Measurements from ENCODE around the gene ZFYVE27.

The ZFYVE27 gene

DNA sequence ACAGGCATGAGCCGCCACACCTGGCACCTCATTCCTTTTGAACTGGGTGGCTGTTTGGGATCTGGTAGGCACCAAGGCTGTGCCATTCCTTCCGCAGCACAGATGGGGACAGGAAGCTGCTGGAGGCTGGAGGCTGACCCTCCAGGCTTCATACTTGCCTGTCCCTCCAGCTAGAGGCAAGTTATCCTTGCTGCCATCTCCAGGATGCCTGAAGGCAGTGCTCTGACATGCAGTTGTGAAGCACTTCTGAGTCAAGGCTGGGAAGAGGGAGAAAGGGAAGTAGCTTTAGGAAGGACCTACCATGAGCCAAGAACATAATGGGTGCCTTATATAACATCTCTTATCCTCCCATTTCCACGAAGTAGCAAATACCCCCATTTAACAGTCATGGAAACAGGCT is 13.9 kb upstream of the ZFYVE27 start:
- H3K4me3 ChIP-seq (ENCODE audit: low read length): no peak overlapping the region
- TF ChIP-seq ZNF274 (IDR thresholded peaks at IDR 0.05; ENCODE audit: low read depth, low read length): no peak

- no peak for TF ChIP-seq ZNF274 (IDR thresholded peaks at IDR 0.05; ENCODE audit: low read depth, low read length)
- no peak overlapping the region for H3K4me3 ChIP-seq (ENCODE audit: low read length)
Measured at GRCh38 chr10:97724341-97724941, 12.5 kb upstream of the ZFYVE27 start.

- H3K4me3 ChIP-seq (ENCODE audit: low read length): no peak overlapping the region
- no peak for TF ChIP-seq ZNF274 (IDR thresholded peaks at IDR 0.05; ENCODE audit: low read depth, low read length)
Measured at GRCh38 chr10:97726636-97727178, 10.2 kb upstream of the ZFYVE27 start.

DNA sequence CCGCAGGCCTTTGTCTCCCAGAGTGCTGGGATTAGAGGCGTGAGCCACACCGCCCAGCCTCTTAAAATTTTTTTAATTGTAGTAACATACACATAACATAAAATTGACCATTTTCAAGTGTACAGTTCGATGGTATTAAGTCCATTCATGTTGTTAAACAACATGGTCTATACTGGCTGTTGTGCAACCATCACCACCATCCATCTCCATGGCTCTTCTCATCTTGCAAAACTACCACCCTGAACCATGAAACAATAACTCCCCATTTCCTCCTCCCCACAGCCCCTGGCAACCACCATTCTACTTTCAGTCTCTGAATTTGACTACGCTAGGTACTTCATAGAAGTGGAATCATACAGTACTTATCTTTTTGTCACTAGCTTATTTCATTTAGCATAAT is 7.9 kb upstream of the ZFYVE27 start:
- no peak overlapping the region for H3K4me3 ChIP-seq (ENCODE audit: low read length)
- no peak for TF ChIP-seq ZNF274 (IDR thresholded peaks at IDR 0.05; ENCODE audit: low read depth, low read length)

DNA sequence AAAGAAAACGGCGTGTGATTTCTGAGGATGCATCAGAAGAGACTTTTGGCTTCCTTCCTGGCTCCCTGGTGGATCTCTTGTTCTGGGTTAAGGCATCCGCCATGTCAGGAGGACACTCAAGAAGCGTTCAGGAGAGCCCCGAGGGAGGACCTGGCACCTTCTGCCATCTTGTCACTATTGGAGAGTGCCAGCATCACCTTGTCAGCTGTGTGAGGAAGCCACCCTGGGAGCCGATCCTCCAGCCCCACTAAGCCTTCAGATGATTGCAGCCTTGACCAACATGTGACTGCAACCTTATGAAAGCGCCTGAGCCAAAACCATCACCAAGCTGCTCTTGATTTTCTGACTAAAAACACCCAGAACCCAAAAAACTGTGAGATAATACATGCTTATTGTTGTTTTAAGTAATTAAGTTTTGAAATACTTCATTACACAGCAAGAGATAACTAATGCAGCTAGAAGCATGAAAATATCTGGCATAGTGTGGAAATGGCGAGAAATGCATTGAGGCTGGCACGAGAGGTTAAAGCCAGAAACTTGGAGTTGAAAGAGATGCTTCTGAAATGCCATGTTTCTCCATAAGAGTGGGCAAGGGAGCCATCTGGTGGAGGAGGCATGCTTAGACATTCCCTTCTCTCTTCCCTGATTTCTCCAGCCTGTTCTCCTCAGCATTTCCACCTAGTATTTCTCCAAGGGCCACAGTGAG is 5.4 kb upstream of the ZFYVE27 start:
- no peak for TF ChIP-seq ZNF274 (IDR thresholded peaks at IDR 0.05; ENCODE audit: low read depth, low read length)

GRCh38 chr10:97732052-97732359 is 4.9 kb upstream of the ZFYVE27 start:
- TF ChIP-seq ZNF274 (IDR thresholded peaks at IDR 0.05; ENCODE audit: low read depth, low read length): no peak

More for the DNA sequence above, 5.4 kb upstream of the ZFYVE27 start:
- H3K4me3 ChIP-seq (ENCODE audit: low read length): no peak overlapping the region

GRCh38 chr10:97733256-97733655 is 3.7 kb upstream of the ZFYVE27 start:
- TF ChIP-seq ZNF274 (IDR thresholded peaks at IDR 0.05; ENCODE audit: low read depth, low read length): no peak
- no peak overlapping the region for H3K4me3 ChIP-seq (ENCODE audit: low read length)

More at GRCh38 chr10:97732052-97732359, 4.9 kb upstream of the ZFYVE27 start:
- no peak overlapping the region for H3K4me3 ChIP-seq (ENCODE audit: low read length)

GRCh38 chr10:97734021-97734420 is 2.9 kb upstream of the ZFYVE27 start:
- no peak overlapping the region for H3K4me3 ChIP-seq (ENCODE audit: low read length)
- TF ChIP-seq ZNF274 (IDR thresholded peaks at IDR 0.05; ENCODE audit: low read depth, low read length): no peak

GRCh38 chr10:97736403-97736901 is 476 bp upstream of the ZFYVE27 start:
- TF ChIP-seq ZNF274 (IDR thresholded peaks at IDR 0.05; ENCODE audit: low read depth, low read length): no peak
- H3K4me3 ChIP-seq (ENCODE audit: low read length): peak overlapping the region; percentile 27; the same call in 1 of the 2 replicates

DNA sequence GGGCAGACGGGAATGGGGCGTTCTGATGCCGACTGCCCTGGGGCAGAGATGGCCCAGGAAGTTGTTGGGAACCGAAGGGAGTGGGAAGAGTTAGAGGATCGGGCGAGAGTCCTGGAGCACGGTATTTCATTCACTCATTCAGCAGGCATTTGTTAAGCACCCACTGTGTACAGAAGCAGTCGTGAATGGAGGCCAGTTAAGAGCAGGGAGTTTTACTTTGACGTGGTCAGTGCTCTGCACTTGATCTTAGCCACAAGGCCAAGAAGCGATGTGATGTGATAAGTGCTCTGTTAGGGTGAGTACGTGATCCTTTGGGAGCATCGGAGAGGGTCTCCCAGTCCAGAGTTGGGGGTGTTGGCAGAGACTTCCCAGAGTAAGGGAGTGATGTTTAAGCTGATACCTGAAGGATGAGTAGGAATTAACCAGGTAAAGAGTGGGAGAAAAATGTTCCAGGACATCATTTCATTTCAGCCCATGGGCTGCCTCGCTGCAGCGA is 890 bp downstream of the ZFYVE27 start:
- peak overlapping the region; percentile 82 for H3K4me3 ChIP-seq (ENCODE audit: low read length)
- no peak for TF ChIP-seq ZNF274 (IDR thresholded peaks at IDR 0.05; ENCODE audit: low read depth, low read length)

DNA sequence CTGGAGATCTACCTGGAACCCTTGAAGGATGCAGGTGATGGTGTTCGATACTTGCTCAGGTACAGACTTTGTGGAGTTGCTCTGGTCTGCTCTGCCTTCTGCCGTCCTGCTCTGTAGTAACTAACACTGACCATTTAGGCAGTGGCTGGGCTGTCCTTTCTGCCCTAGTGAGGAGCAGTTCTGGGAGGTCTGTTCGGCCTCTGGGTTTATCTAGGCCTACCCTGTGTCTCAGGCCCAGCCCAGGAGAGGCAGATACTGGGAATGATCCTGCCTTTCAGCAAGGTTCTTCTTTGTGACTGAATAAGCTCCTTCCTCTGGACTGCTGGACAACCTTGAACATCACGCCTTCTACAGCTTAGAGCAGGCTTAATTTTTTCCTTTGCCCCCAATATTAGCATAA is 1.7 kb downstream of the ZFYVE27 start:
- no peak overlapping the region; the same call in 1 of the 2 replicates for H3K4me3 ChIP-seq (ENCODE audit: low read length)
- no peak for TF ChIP-seq ZNF274 (IDR thresholded peaks at IDR 0.05; ENCODE audit: low read depth, low read length)

GRCh38 chr10:97740613-97741012 is 3.7 kb downstream of the ZFYVE27 start:
- peak overlapping the region; percentile 22; the same call in 1 of the 2 replicates for H3K4me3 ChIP-seq (ENCODE audit: low read length)
- TF ChIP-seq ZNF274 (IDR thresholded peaks at IDR 0.05; ENCODE audit: low read depth, low read length): no peak

- no peak for TF ChIP-seq ZNF274 (IDR thresholded peaks at IDR 0.05; ENCODE audit: low read depth, low read length)
- H3K4me3 ChIP-seq (ENCODE audit: low read length): no peak overlapping the region
Measured at GRCh38 chr10:97743169-97743943, 6.4 kb downstream of the ZFYVE27 start.

DNA sequence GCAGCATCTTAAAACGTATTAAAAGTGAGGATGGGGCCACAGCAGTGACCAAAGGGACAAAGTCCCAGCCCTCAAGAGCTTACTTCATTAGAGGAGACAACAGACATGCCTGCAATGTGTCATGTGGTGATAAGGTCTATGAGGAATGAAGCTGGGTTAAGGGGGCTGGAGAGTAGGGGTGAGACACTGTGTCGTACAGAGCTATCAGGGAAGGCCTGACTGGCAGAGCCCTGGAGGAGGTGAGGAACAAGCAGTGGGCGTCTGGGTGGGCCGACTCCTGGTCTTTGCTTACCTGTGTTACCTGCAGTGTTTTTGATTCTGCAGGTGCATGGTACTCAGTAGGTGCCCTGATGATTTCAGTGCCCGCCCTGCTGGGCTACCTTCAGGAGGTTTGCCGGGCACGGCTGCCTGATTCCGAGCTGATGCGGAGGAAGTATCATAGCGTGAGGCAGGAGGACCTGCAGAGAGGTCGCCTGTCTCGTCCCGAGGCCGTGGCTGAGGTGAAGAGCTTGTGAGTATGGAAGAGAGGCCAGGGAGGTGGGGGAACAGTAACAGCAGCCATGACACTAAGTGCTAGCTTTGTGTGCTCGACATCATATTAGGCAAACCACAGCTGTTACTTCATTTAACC is 7.6 kb downstream of the ZFYVE27 start:
- H3K4me3 ChIP-seq (ENCODE audit: low read length): no peak overlapping the region
- no peak for TF ChIP-seq ZNF274 (IDR thresholded peaks at IDR 0.05; ENCODE audit: low read depth, low read length)
